T-cell (primary cell): ENCODE data around the gene IQSEC1. TPM values are rescaled to one million over a fixed set of nuclear protein-coding genes. Genes with fewer than 3 reads are reported as not detected.

Experiments used
- ATAC-seq, 4 experiments: fragments of 200-7000 bp in 3 of 4; fragments of 150-1000 bp in 1 of 4; cut with Tn5 transposase; replicated peaks in 1 of 4; 1 replicate in 3 of 4; 2 replicates in 1 of 4; pipeline ENCODE4 v1.10.0; 2021; ENCODE audit warnings: moderate library complexity in 3 of 4, mild to moderate bottlenecking in 2 of 4, moderate number of reproducible peaks in 1 of 4
- CTCF ChIA-PET, 2 donors: fragments of 300-600 bp; sonication (Branson Sonifier 250); formaldehyde crosslinking; loops; one replicate each; lab custom pipeline; 2022; ENCODE audit warnings: antibody characterized with exemption in 2 of 2; lab: Charles Lee
- POLR2A ChIA-PET, 2 donors: fragments of 300-600 bp; sonication (Branson Sonifier 250); formaldehyde crosslinking; loops; one replicate each; lab custom pipeline; 2022; ENCODE audit warnings: antibody characterized with exemption in 2 of 2; lab: Charles Lee
- DNase-seq, 35 experiments: peaks; one replicate each; pipeline versions ENCODE4 v3.0.0 to v3.0.0-alpha.2; 2013 to 2023
- H3K27ac ChIP-seq: one replicate; pipeline ENCODE4 v1.5.1; 2013; ENCODE audit warnings: low read length
- H3K27me3 ChIP-seq, 2 experiments: replicated peaks in 1 of 2; 1 replicate in 1 of 2; 2 replicates in 1 of 2; pipeline versions ENCODE4 v1.6.1 to v1.7.0; 2013; ENCODE audit warnings: low read length in 1 of 2, mixed read lengths in 1 of 2; ENCODE audit not compliant: control insufficient read depth in 2 of 2, insufficient read depth in 2 of 2; ENCODE audit errors: extremely low read depth in 1 of 2
- H3K36me3 ChIP-seq, 2 donors: 1 replicate in 1 of 2; 2 replicates in 1 of 2; pipeline versions ENCODE4 v1.6.1 to v1.7.0; 2013; ENCODE audit warnings: low read length in 1 of 2; ENCODE audit not compliant: control insufficient read depth in 2 of 2, insufficient read depth in 1 of 2; ENCODE audit errors: extremely low read depth in 1 of 2
- H3K4me1 ChIP-seq, 2 experiments: 1 replicate in 1 of 2; 2 replicates in 1 of 2; pipeline versions ENCODE4 v1.6.1 to v1.7.0; 2013; ENCODE audit warnings: low read length in 2 of 2, mixed read lengths in 1 of 2; ENCODE audit not compliant: insufficient read depth in 2 of 2, control insufficient read depth in 1 of 2; ENCODE audit errors: extremely low read depth in 1 of 2
- H3K4me3 ChIP-seq, 2 donors: 1 replicate in 1 of 2; 2 replicates in 1 of 2; pipeline versions ENCODE4 v1.5.1 to v1.7.0; 2013; ENCODE audit warnings: mild to moderate bottlenecking in 2 of 2, low read length in 1 of 2, moderate library complexity in 1 of 2; ENCODE audit not compliant: control insufficient read depth in 1 of 2; ENCODE audit errors: extremely low read depth in 1 of 2
- H3K9me3 ChIP-seq: 2 replicates; pipeline ENCODE4 v1.7.0; 2013
- H3K27ac Mint-ChIP-seq, 2 donors: one replicate each; pipeline ENCODE4 v1.8.0; 2020 to 2021; ENCODE audit warnings: mild to moderate bottlenecking in 2 of 2, mixed read lengths in 2 of 2
- H3K27me3 Mint-ChIP-seq, 2 donors: one replicate each; pipeline ENCODE4 v1.8.0; 2021 to 2022; ENCODE audit warnings: mixed read lengths in 2 of 2
- H3K36me3 Mint-ChIP-seq: one replicate; pipeline ENCODE4 v1.8.0; 2021; ENCODE audit warnings: mixed read lengths
- H3K4me1 Mint-ChIP-seq, 3 donors: one replicate each; pipeline ENCODE4 v1.8.0; 2020 to 2022; ENCODE audit warnings: mixed read lengths in 3 of 3, mild to moderate bottlenecking in 1 of 3
- H3K4me3 Mint-ChIP-seq, 3 donors: one replicate each; pipeline ENCODE4 v1.8.0; 2020 to 2022; ENCODE audit warnings: mild to moderate bottlenecking in 3 of 3, mixed read lengths in 3 of 3, moderate library complexity in 3 of 3
- H3K9me3 Mint-ChIP-seq, 3 donors: one replicate each; pipeline ENCODE4 v1.8.0; 2020 to 2022; ENCODE audit warnings: mixed read lengths in 3 of 3
- WGBS: methylation state at CpG from one replicate; pipeline ENCODE4 v1.1.5; 2013; ENCODE audit warnings: missing lambda C conversion rate; ENCODE audit not compliant: insufficient coverage; 5-methylcytosine and 5-hydroxymethylcytosine counted together
- total RNA-seq, 35 experiments: library from RNA in 6 of 35; stranded (reverse) in 6 of 35; fragments of 120-200 nt in 1 of 35; gene quantifications; one replicate each; pipeline versions ENCODE4 v1.2.1 to v1.2.4 and lab custom pipeline; 2013 to 2026

The IQSEC1 gene
- total RNA-seq, 5 donors from 2014 or later (not counting 1 experiment from before 2014, with no cell fraction given): 73.7 to 113 (median 86.9) TPM

DNA sequence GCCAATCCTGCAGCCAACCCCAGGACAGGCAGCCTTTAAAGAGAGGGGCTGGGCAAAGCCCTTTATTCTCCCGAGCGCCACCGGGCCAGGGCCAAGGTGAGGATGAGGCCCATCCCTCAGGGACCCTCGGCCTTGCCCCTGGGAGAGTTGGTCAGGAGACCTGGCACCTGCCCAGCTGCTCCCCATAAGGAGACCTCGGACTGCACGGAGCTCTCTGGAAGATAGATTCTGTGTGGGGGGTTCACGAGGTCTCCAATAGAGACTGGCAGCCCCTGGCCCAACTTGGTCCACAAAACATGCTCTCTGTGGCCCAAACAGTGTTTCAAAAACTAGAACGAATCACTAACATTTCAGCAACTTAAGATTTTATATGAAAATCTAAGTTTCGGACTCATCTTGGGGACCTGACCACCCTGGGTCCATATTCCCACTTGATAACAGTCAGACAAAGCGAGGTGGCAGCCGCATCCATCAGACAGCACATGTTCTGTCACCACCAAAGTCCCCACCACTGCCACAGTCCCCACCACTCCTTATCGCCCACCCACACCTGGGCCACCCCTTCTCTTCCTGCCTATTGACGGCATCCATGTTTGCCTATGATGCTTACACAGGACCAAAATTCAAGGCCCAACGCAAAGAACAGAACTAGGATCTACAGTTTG, 117.4 kb downstream of the IQSEC1 start:
- Histone ChIP-seq H3K36me3 (peaks cover 8 to 20% of the 10 kb centered on the region in 2 donors), H3K27me3 (no peaks in the 10 kb centered on the region), H3K4me1 (peaks cover 13 to 98% of the 10 kb centered on the region in 2 experiments), H3K4me3 (no peak overlapping the region), H3K27ac (no peak overlapping the region), H3K9me3 (no peaks in the 10 kb centered on the region)
- Mint-ChIP-seq H3K4me1 (peaks cover 71 to 85% (median 76%) of the 10 kb centered on the region in 3 donors), H3K36me3 (peaks cover 13% of the 10 kb centered on the region), H3K27ac (no peak overlapping the region), H3K9me3 (no peaks in the 10 kb centered on the region), H3K4me3 (peak overlapping the region in 1 of 3 donors; percentile 53), H3K27me3 (no peaks in the 10 kb centered on the region)
- ChIA-PET CTCF (interaction anchor here in 1 of 2 donors (0.6 kb wide), 1 partner anchor 21 kb away, joined by 4 read pairs; no protein-coding TSS in a partner anchor), POLR2A (no interaction called here)
- WGBS: 96% methylated on average over 10 of the region's 14 CpGs
- DNase-seq (no peak), ATAC-seq (no peak)

DNA sequence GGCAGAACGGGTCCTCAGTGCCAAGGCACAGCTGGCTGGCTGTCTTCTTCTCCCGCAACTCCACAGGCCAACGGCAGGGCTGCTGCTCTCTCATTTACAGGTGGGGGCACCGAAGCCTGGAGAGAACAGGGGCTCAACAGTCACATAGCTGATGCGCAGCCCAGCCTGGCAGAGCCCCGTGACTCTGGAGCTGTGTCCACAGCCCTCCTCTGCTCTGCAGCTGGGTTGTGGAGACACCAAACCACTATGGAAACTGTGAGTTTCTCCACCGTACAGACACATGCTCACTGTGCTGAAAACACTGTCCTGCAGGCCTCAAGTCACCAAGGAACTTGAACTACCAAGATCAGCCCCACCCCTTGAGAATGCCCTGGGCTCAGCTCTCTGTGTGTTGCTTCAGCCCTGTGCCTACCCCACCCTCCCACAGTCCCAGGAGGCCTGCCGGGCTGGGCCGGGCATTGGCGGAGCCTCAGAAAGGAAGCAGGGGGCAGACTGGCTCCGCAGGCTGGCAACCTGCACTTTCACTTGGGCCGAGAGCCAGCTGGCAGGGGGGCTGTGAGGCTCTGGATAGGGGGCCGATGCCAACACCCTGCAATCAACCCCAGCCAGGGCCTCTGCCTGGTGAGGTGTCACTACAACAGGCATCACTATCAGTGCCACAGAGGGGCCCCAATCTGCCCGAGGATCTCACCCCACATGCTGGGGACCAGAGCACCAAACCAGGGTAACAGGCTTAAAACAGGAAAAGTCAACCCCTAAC, 118.2 kb downstream of the IQSEC1 start:
- Histone ChIP-seq H3K27ac (no peak overlapping the region), H3K9me3 (no peaks in the 10 kb centered on the region), H3K4me3 (no peak overlapping the region), H3K27me3 (no peaks in the 10 kb centered on the region), H3K4me1 (peaks cover 6 to 98% of the 10 kb centered on the region in 2 experiments), H3K36me3 (peaks cover 8 to 20% of the 10 kb centered on the region in 2 donors)
- Mint-ChIP-seq H3K27ac (peak overlapping the region; percentile 74 to 76), H3K4me3 (peak overlapping the region in 1 of 3 donors; percentile 24), H3K4me1 (peaks cover 67 to 82% (median 71%) of the 10 kb centered on the region in 3 donors), H3K36me3 (peaks cover 13% of the 10 kb centered on the region), H3K27me3 (no peaks in the 10 kb centered on the region), H3K9me3 (no peaks in the 10 kb centered on the region)
- 65% methylated on average over 12 of the region's 14 CpGs for WGBS
- DNase-seq (peak in 7 of 35 experiments; percentile 9 to 43 (median 17)), ATAC-seq (peak; percentile 63 to 65 (median 64))
- ChIA-PET POLR2A (no interaction called here), CTCF (no interaction called here)

DNA sequence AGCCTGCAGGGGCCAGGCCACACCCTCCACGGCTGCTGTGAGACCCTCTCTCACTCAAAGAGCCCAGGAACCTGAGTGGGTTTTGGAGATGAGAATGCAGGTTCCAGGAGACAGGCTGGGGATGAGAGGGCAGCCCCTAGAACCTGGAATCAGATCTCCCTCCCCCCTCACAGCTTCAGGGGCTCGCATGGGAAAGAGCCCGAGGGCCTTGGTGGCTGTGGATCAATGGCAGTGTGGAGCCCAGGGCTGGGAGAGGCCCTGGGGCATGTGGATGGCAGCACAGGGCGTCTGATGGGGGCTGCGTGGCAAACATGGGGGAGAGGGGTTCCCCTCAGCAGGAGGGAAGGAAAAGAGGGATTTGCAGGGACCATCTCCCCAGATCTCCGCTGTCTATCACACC, 119.0 kb downstream of the IQSEC1 start:
- H3K27ac ChIP-seq: no peak overlapping the region
- peaks cover under 1 to 99% of the 10 kb centered on the region in 2 experiments for H3K4me1 ChIP-seq
- Mint-ChIP-seq H3K27ac (peak overlapping the region; percentile 52 to 64), H3K4me3 (no peak overlapping the region), H3K4me1 (peaks cover 68 to 82% (median 73%) of the 10 kb centered on the region in 3 donors), H3K9me3 (no peaks in the 10 kb centered on the region), H3K27me3 (no peaks in the 10 kb centered on the region), H3K36me3 (peaks cover 13% of the 10 kb centered on the region)
- no peaks in the 10 kb centered on the region for H3K27me3 ChIP-seq
- CTCF ChIA-PET: no interaction called here
- no peaks in the 10 kb centered on the region for H3K9me3 ChIP-seq
- POLR2A ChIA-PET: no interaction called here
- H3K4me3 ChIP-seq: no peak overlapping the region
- DNase-seq (no peak), ATAC-seq (no peak)
- H3K36me3 ChIP-seq: peaks cover 8 to 20% of the 10 kb centered on the region in 2 donors
- WGBS: 100% methylated on average over 1 of the region's 6 CpGs

DNA sequence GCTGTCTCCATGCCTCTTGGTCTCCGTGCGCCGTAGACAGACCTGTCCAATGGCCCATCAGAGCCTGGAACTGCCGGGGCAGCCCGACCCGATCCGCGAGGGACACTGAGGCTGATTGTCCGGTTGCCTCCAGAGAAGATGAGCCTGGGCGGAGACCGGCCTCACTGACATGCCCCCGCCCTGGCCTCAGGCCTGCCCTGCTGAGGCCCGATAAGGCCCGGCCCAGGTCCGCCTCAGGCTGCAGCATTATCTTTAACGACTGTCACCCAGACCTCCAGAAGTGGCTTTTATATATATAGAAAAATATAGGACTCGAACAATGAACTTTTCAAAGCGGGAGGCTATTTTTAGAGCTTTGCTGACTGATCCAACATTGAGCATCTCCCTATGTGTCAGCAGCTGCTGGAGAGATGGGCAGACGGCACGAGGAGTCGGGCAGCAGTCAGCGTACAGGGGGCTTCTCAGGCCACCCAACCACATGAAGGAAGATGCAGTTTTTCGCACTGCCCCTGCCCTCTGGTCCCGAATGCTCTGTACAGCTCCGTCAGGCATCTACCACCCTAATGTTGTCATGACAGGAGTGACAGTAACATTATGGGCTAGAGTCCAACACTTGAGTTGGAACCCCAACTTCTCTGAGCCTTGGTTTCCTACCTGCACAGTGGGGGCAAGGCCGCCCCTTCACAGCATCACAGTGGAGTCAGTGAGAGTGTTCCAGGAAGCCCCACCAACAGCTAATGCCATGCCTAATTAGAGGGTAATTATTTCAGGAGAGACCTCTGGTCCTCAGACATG, 119.8 kb downstream of the IQSEC1 start:
- peaks cover 10% of the 10 kb centered on the region for H3K36me3 Mint-ChIP-seq
- ChIA-PET CTCF (interaction anchor here in 1 of 2 donors (0.6 kb wide), 1 partner anchor 693 kb away, joined by 8 read pairs; no protein-coding TSS in a partner anchor), POLR2A (no interaction called here)
- whole genome bisulfite sequencing: over 99% methylated on average over 17 of the region's 26 CpGs
- no peaks in the 10 kb centered on the region for H3K9me3 ChIP-seq
- ATAC-seq (no peak), DNase-seq (no peak)
- H3K27ac Mint-ChIP-seq: peak overlapping the region in 1 of 2 donors; percentile 12
- H3K27ac ChIP-seq: no peak overlapping the region
- no peak overlapping the region for H3K4me3 Mint-ChIP-seq
- H3K4me3 ChIP-seq: no peak overlapping the region
- H3K27me3 Mint-ChIP-seq: no peaks in the 10 kb centered on the region
- H3K27me3 ChIP-seq: no peaks in the 10 kb centered on the region
- H3K4me1 ChIP-seq: peaks cover 0 to 99% of the 10 kb centered on the region in 2 experiments
- H3K36me3 ChIP-seq: peaks cover 8 to 20% of the 10 kb centered on the region in 2 donors
- H3K9me3 Mint-ChIP-seq: no peaks in the 10 kb centered on the region
- H3K4me1 Mint-ChIP-seq: peaks cover 69 to 82% (median 73%) of the 10 kb centered on the region in 3 donors

DNA sequence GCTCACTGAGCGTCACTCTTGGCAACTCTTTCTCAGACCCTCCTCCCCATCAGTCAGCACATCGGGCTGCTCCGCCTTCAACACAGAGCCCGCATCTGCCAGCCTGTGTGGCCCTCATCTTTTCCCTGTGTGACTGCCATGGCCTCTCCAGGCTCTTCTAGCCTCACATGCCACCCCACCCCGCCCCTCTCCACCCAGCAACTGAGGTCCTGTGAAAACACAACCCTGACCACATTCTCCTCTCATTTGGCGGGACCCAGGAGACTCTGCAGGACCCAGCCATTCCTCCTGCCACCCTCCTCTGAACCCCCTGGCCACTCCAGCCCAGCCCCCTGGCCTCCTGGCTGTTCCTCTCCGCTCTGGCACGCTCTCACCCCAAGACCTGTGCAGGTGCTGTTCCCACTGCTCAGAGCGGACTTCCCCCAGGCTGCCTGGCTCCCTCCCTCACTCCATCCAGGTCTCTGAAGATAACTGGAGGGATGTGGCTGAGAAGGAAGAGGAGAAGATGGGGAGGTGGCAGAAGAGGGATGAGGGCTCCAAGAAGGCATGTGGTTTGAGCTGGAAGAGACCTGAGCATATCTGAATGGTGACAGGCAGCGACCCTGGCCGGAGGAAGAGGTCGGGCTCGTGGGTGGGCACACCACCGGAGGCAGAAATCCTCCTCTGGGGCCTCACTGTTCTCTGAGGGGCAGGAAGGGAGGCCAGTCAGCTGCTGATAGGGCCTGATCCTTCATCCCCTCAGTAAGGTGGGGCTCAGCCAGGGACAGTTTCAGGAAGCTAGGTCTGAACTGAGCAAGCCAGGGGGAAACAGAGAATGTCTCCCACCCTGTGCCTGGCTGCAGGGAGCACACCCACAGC, 120.7 kb downstream of the IQSEC1 start:
- no peak overlapping the region for H3K4me3 ChIP-seq
- H3K36me3 Mint-ChIP-seq: peaks cover 5% of the 10 kb centered on the region
- H3K9me3 ChIP-seq: no peaks in the 10 kb centered on the region
- no peak for ATAC-seq
- no peak overlapping the region for H3K4me3 Mint-ChIP-seq
- H3K36me3 ChIP-seq: peaks cover 5 to 20% of the 10 kb centered on the region in 2 donors
- no peak for DNase-seq
- peaks cover 69 to 82% (median 73%) of the 10 kb centered on the region in 3 donors for H3K4me1 Mint-ChIP-seq
- WGBS: 92% methylated on average over 8 of the region's 14 CpGs
- H3K27ac Mint-ChIP-seq: no peak overlapping the region
- no peaks in the 10 kb centered on the region for H3K27me3 ChIP-seq
- peaks cover 0 to 99% of the 10 kb centered on the region in 2 experiments for H3K4me1 ChIP-seq
- H3K27me3 Mint-ChIP-seq: no peaks in the 10 kb centered on the region
- CTCF ChIA-PET: interaction anchor here in 1 of 2 donors (0.6 kb wide), 1 partner anchor 694 kb away, joined by 8 read pairs; no protein-coding TSS in a partner anchor
- H3K27ac ChIP-seq: no peak overlapping the region
- H3K9me3 Mint-ChIP-seq: no peaks in the 10 kb centered on the region
- POLR2A ChIA-PET: no interaction called here
